ENCODE data around the gene PKMYT1. TPM values are rescaled to one million over a fixed set of nuclear protein-coding genes. Genes with fewer than 3 reads are reported as not detected.
A peak's percentile ranks its signal among the peaks of the same experiment; 100 is the strongest.

PKMYT1 gene
- polyA plus RNA-seq, 2 of the 4 experiments (the other 2 are of a cell fraction), result 10.5 to 50.5 TPM

DNA sequence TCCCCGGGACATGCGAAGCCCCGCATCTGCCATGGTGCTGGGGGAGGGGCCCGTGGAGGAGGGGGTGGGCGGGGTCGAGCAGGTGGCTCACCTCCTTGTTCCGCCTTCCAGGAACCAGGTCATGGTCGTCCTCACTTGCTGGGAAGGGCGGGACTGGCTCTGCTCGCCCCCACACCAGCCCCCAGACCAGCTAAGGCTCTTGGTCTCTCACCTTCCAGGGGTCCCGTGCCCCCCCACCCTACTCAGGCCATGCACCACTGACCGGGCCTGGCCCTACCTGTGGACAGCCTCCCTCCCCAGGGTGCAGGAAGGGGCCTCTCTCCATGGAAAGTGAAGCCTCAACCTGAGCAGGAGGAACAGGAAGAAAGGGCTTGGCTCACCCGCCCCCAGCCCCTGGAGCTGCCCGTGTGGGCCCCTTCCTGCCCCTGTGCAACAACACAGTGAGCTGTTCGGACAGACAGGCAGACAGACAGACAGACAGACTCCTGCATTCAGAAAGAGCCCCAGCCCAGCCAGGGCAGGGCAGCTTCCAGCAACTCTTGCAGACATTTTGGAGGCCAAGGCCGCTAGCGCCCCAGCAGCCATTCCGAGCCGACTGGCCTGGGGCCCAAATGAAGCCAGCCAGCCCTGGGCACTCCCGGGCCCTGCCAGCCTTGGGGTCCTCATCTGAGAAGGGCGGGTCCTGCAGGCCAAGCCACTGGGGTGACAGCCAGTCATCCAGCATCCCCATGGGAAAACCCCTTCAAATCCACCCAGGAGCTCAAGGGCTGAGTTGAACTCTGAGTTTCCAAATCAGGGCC is 24.3 kb downstream of the PKMYT1 start:
- TF ChIP-seq NPAS2 (CRISPR knock-in tag; IDR thresholded peaks at IDR 0.05; ENCODE audit: borderline replicate concordance) (no peak), CHD4 (IDR thresholded peaks at IDR 0.05; ENCODE audit: borderline replicate concordance) (no peak), CHD2 (IDR thresholded peaks at IDR 0.05; ENCODE audit: low read length, partially characterized antibody) (no peak), FOSB (CRISPR knock-in tag; IDR thresholded peaks at IDR 0.05) (no peak), RCOR1 (IDR thresholded peaks at IDR 0.05; ENCODE audit: low read depth, low read length) (no peak), PHF8 (IDR thresholded peaks at IDR 0.05; ENCODE audit: borderline replicate concordance, low read depth) (no peak), FOXS1 (CRISPR knock-in tag; IDR thresholded peaks at IDR 0.05) (no peak), JUN (IDR thresholded peaks at IDR 0.05) (no peak)
- TF ChIP-seq, protein P1, sequence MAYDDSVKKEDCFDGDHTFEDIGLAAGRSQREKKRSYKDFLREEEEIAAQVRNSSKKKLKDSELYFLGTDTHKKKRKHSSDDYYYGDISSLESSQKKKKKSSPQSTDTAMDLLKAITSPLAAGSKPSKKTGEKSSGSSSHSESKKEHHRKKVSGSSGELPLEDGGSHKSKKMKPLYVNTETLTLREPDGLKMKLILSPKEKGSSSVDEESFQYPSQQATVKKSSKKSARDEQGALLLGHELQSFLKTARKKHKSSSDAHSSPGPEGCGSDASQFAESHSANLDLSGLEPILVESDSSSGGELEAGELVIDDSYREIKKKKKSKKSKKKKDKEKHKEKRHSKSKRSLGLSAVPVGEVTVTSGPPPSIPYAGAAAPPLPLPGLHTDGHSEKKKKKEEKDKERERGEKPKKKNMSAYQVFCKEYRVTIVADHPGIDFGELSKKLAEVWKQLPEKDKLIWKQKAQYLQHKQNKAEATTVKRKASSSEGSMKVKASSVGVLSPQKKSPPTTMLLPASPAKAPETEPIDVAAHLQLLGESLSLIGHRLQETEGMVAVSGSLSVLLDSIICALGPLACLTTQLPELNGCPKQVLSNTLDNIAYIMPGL (CRISPR knock-in tag; IDR thresholded peaks at IDR 0.05; ENCODE audit: borderline replicate concordance), result no peak
- no peak overlapping the region for H3K27ac ChIP-seq
- DNase-seq (ENCODE audit: low read depth in 1 of 2, low spot score in 1 of 2) (no peak), ATAC-seq (peak; percentile 16 to 18; a peak in 5 of 6 replicates), FAIRE-seq (no peak)
- H3K4me3 ChIP-seq, result no peak overlapping the region
- no peak overlapping the region for H3K4me2 ChIP-seq
- WGBS (ENCODE audit: missing lambda C conversion rate), result 73% methylated on average over 5 of the region's 21 CpGs
- H3K9me3 ChIP-seq, result no peaks in the 10 kb centered on the region
- H3K4me1 ChIP-seq, result peaks cover 11% of the 10 kb centered on the region
- POLR2A ChIA-PET, result no interaction called here
- CTCF ChIA-PET, result interaction anchor here (0.7 to 1.4 kb wide), 6 partner anchors 10 to 42 kb away, joined by 3 to 8 read pairs (median 4); partner anchors contain the start of gene PAQR4

DNA sequence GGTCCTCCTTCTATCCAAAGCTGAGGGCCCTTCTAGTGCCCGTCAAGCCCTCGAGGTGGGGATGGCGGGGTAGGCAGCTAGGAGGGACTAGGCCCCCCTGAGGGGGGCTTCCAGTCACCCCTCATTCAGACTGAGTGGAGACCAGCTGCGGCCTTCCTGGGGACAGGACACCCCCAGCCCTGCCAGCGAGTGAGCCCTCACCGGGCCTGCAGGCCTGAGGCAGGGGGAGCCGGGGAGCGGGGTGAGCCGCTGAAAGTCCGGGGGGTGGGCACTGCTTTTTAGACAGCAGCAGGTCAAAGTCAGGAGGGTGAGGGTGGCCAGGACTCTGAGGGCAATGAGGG is 24.8 kb downstream of the PKMYT1 start:
- H3K4me2 ChIP-seq, result no peak overlapping the region
- ChIA-PET POLR2A (no interaction called here), CTCF (interaction anchor here (0.7 kb wide), 1 partner anchor 28 kb away, joined by 3 read pairs; no protein-coding TSS in a partner anchor)
- no peaks in the 10 kb centered on the region for H3K9me3 ChIP-seq
- 85% methylated on average over 7 of the region's 10 CpGs for WGBS (ENCODE audit: missing lambda C conversion rate)
- TF ChIP-seq, protein P2, sequence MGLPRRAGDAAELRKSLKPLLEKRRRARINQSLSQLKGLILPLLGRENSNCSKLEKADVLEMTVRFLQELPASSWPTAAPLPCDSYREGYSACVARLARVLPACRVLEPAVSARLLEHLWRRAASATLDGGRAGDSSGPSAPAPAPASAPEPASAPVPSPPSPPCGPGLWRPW (IDR thresholded peaks at IDR 0.05), result no peak
- H3K27ac ChIP-seq, result no peak overlapping the region
- no peak overlapping the region for H3K4me3 ChIP-seq
- H3K4me1 ChIP-seq, result peaks cover 11% of the 10 kb centered on the region
- FAIRE-seq, result no peak
- DNase-seq (ENCODE audit: low read depth in 1 of 2, low spot score in 1 of 2), result no peak
- ATAC-seq, result no peak

DNA sequence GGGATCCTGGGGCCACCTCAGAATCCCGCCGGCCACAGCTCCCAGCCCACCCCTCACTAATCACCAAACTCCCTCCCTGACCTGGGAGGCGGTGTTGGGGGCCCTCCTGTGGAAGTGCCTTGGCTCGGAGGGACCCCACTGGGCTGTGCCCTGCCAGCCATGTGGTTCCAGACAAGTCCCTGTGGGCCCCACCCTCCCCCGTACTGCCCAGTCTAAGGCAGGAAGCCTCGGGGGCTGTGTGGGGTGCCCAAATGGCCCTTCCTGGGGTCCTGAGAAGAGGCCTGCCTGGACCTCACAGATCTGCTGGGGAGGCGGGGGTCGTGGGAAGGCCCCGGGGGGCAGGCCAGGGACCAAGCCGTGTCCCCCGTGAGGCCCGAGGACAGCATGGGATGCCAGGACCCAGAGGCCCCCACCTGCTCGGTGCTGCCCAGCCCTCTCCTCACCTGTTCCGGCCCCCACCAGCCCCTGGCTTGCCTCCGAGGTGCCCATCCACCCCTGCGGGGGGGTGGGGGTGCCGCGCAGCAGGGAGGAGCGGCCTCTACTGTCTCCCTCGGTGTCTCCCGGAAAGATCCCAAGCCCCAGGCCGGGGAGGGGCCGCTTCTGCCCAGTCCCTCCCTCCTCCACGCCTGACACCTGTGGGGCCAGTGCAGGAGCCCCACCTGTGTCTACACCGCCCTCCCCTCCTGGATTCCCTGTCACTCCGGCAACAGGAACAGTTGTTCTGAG is 25.4 kb downstream of the PKMYT1 start:
- no peak for FAIRE-seq
- TF ChIP-seq, protein P2 (IDR thresholded peaks at IDR 0.05), result no peak
- no peak for TF ChIP-seq FOXS1 (CRISPR knock-in tag; IDR thresholded peaks at IDR 0.05)
- no peak for TF ChIP-seq EP300 (IDR thresholded peaks at IDR 0.05)
- no peak for TF ChIP-seq POLR2AphosphoS2 (conservative IDR thresholded peaks at IDR 0.05; ENCODE audit: low read length)
- no peak for TF ChIP-seq CTCF (IDR thresholded peaks at IDR 0.05)
- TF ChIP-seq, protein P3, sequence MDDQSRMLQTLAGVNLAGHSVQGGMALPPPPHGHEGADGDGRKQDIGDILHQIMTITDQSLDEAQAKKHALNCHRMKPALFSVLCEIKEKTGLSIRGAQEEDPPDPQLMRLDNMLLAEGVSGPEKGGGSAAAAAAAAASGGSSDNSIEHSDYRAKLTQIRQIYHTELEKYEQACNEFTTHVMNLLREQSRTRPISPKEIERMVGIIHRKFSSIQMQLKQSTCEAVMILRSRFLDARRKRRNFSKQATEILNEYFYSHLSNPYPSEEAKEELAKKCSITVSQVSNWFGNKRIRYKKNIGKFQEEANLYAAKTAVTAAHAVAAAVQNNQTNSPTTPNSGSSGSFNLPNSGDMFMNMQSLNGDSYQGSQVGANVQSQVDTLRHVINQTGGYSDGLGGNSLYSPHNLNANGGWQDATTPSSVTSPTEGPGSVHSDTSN (IDR thresholded peaks at IDR 0.05), result no peak
- no peak for TF ChIP-seq MYC (IDR thresholded peaks at IDR 0.05; ENCODE audit: borderline replicate concordance, low read length)
- no peak for TF ChIP-seq RCOR1 (IDR thresholded peaks at IDR 0.05; ENCODE audit: low read depth, low read length)
- TF ChIP-seq ATOH8 (CRISPR knock-in tag; IDR thresholded peaks at IDR 0.05; ENCODE audit: low read depth), result no peak
- no peak for TF ChIP-seq JUNB (IDR thresholded peaks at IDR 0.05)
- TF ChIP-seq ZSCAN20 (CRISPR knock-in tag; IDR thresholded peaks at IDR 0.05), result no peak
- no peak for TF ChIP-seq TFCP2L1 (CRISPR knock-in tag; IDR thresholded peaks at IDR 0.05)
- no peak for TF ChIP-seq SREBF2 (IDR thresholded peaks at IDR 0.05)
- TF ChIP-seq NFE2L2 (conservative IDR thresholded peaks at IDR 0.05; ENCODE audit: low read length), result no peak
- H3K9me3 ChIP-seq, result no peaks in the 10 kb centered on the region
- H3K4me1 ChIP-seq, result peaks cover 11% of the 10 kb centered on the region
- CTCF ChIA-PET, result interaction anchor here (0.7 to 1.2 kb wide), 2 partner anchors 28 to 36 kb away, joined by 3 to 4 read pairs; no protein-coding TSS in a partner anchor
- H3K4me2 ChIP-seq, result no peak overlapping the region
- no peak for ATAC-seq
- POLR2A ChIA-PET, result no interaction called here
- no peak overlapping the region for H3K4me3 ChIP-seq
- H3K27ac ChIP-seq, result no peak overlapping the region
- 56% methylated on average over 15 of the region's 26 CpGs for WGBS (ENCODE audit: missing lambda C conversion rate)
- DNase-seq (ENCODE audit: low read depth in 1 of 2, low spot score in 1 of 2), result no peak

Data from A549 (cell line).